ENCODE data around the gene LRP5. TPM values are rescaled to one million over a fixed set of nuclear protein-coding genes. Genes with fewer than 3 reads are reported as not detected.

Gene LRP5
- total RNA-seq, 4 donors from 2014 or later = 45.8 to 75.5 (median 54.3) TPM

GRCh38 chr11:68371171-68372041 lies 59.0 kb downstream of the LRP5 start:
- intact Hi-C loops (cut with DNase I) = no loop called here
- H3K27me3 ChIP-seq = no peaks in the 10 kb centered on the region
- peaks cover 28 to 51% of the 10 kb centered on the region in 2 donors for H3K4me1 ChIP-seq
- peak overlapping the region in 2 of 3 donors; percentile 65 to 84 for H3K27ac ChIP-seq
- H3K9me3 ChIP-seq = no peaks in the 10 kb centered on the region
- no peak for DNase-seq
- H3K4me3 ChIP-seq (replicated peaks in 1 of 3) = no peak overlapping the region
- TF ChIP-seq CTCF (IDR thresholded peaks at IDR 0.05) = no peak
- TF ChIP-seq POLR2A (IDR thresholded peaks at IDR 0.05) = no peak
- H3K36me3 ChIP-seq = peaks cover 2 to 15% of the 10 kb centered on the region in 2 donors
- WGBS, 2 donors = 94% methylated on average over 29 to 35 of the region's 35 CpGs

- intact Hi-C loops (cut with DNase I) = no loop called here
- Histone ChIP-seq H3K36me3 (peaks cover 0 to 8% of the 10 kb centered on the region in 2 donors), H3K4me3 (replicated peaks in 1 of 3) (no peak overlapping the region), H3K4me1 (peaks cover 31 to 55% of the 10 kb centered on the region in 2 donors), H3K27me3 (no peaks in the 10 kb centered on the region), H3K27ac (peak overlapping the region in 1 of 3 donors; percentile 27), H3K9me3 (no peaks in the 10 kb centered on the region)
- no peak for DNase-seq
- 83 to 89% methylated on average over 21 of the region's 21 CpGs for WGBS, 2 donors
- TF ChIP-seq CTCF (IDR thresholded peaks at IDR 0.05) (no peak), POLR2A (IDR thresholded peaks at IDR 0.05) (no peak)
Measured at GRCh38 chr11:68372114-68372513, 59.7 kb downstream of the LRP5 start.

- 91 to 96% methylated on average over 10 to 13 of the region's 15 CpGs for WGBS, 2 donors
- intact Hi-C loops (cut with DNase I) = no loop called here
Measured at GRCh38 chr11:68372625-68373024, 60.2 kb downstream of the LRP5 start.

GRCh38 chr11:68373189-68373814 lies 60.9 kb downstream of the LRP5 start:
- DNase-seq = no peak
- intact Hi-C loops (cut with DNase I) = no loop called here
- 73 to 76% methylated on average over 8 to 14 of the region's 22 CpGs for WGBS, 2 donors

More at GRCh38 chr11:68372625-68373024, 60.2 kb downstream of the LRP5 start:
- H3K27ac ChIP-seq = no peak overlapping the region
- H3K4me1 ChIP-seq = peaks cover 36 to 60% of the 10 kb centered on the region in 2 donors
- no peak overlapping the region for H3K4me3 ChIP-seq (replicated peaks in 1 of 3)
- peaks cover 0 to 3% of the 10 kb centered on the region in 2 donors for H3K36me3 ChIP-seq
- no peaks in the 10 kb centered on the region for H3K27me3 ChIP-seq
- H3K9me3 ChIP-seq = no peaks in the 10 kb centered on the region
- TF ChIP-seq POLR2A (IDR thresholded peaks at IDR 0.05) = no peak
- TF ChIP-seq CTCF (IDR thresholded peaks at IDR 0.05) = no peak
- no peak for DNase-seq

More at GRCh38 chr11:68373189-68373814, 60.9 kb downstream of the LRP5 start:
- H3K4me3 ChIP-seq (replicated peaks in 1 of 3) = no peak overlapping the region
- no peaks in the 10 kb centered on the region for H3K36me3 ChIP-seq
- TF ChIP-seq POLR2A (IDR thresholded peaks at IDR 0.05) (no peak), CTCF (IDR thresholded peaks at IDR 0.05) (no peak)
- peak overlapping the region; percentile 43 to 93 (median 71) for H3K27ac ChIP-seq
- H3K4me1 ChIP-seq = peaks cover 38 to 66% of the 10 kb centered on the region in 2 donors
- H3K9me3 ChIP-seq = no peaks in the 10 kb centered on the region
- no peaks in the 10 kb centered on the region for H3K27me3 ChIP-seq

All from thyroid gland (tissue), 4 donors.